ENCODE measurements around the gene AGPAT2.

Gene AGPAT2

GRCh38 chr9:136670576-136671253 is 16.5 kb downstream of the AGPAT2 start:
- FAIRE-seq: no peak
- no peak for DNase-seq (ENCODE audit: insufficient read length, low spot score)
- TF ChIP-seq POLR2A (IDR thresholded peaks at IDR 0.05; ENCODE audit: low read depth, low read length): no peak
- TF ChIP-seq SPI1 (IDR thresholded peaks at IDR 0.05; ENCODE audit: low read depth, low read length): no peak
- no peak for TF ChIP-seq TAF1 (IDR thresholded peaks at IDR 0.05; ENCODE audit: low read depth, low read length)
- TF ChIP-seq POU2F2 (IDR thresholded peaks at IDR 0.05; ENCODE audit: low read depth, low read length): no peak
- TF ChIP-seq PAX5 (IDR thresholded peaks at IDR 0.05; ENCODE audit: insufficient read depth, low read length, severe bottlenecking): no peak
- no peak for TF ChIP-seq POLR2AphosphoS5 (IDR thresholded peaks at IDR 0.05; ENCODE audit: low read depth, low read length)

- DNase-seq (ENCODE audit: insufficient read length, low spot score): no peak
- no peak for TF ChIP-seq POU2F2 (IDR thresholded peaks at IDR 0.05; ENCODE audit: low read depth, low read length)
- no peak for TF ChIP-seq POLR2AphosphoS5 (IDR thresholded peaks at IDR 0.05; ENCODE audit: low read depth, low read length)
- TF ChIP-seq SPI1 (IDR thresholded peaks at IDR 0.05; ENCODE audit: low read depth, low read length): no peak
- TF ChIP-seq TAF1 (IDR thresholded peaks at IDR 0.05; ENCODE audit: low read depth, low read length): no peak
- no peak for TF ChIP-seq POLR2A (IDR thresholded peaks at IDR 0.05; ENCODE audit: low read depth, low read length)
- no peak for TF ChIP-seq PAX5 (IDR thresholded peaks at IDR 0.05; ENCODE audit: insufficient read depth, low read length, severe bottlenecking)
- no peak for FAIRE-seq
These were observed 17.3 kb downstream of the AGPAT2 start for GRCh38 chr9:136669791-136670464.

DNA sequence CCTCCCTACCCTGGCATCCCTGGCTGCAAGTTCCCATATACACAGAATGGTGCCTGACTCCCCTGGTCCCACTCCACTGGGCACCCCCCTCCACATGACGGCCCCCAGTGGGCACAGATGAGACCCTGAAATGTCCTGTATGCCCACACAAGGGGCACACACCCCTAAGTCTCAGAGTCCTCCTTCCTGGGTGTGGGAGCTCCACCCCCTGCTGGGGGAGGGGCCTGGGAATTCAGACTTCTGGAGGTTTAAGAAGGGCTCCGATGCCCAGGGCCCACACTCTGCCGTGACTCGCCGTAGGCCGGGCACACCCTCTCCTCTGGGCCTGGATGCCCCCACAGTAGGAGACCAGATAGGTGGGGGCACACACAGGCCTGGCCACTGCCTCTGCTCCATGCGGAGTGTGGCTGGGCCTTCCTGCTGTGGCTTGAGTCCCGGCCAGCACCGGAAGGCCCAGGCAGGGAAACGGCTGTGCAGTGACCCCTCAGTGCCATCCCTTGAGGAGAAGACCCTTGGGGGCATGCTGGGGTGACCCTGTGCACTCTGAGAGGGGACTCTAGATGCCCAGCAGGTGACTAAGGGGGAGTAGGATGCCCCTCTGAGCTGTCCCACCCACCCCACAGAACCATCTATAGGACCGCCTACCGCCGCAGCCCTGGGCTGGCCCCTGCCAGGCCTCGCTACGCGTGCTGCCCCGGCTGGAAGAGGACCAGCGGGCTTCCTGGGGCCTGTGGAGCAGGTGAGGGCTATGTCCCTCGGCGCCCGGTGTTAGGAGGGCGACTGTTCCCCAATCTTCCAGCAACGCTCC is 18.1 kb downstream of the AGPAT2 start:
- FAIRE-seq (no peak), DNase-seq (ENCODE audit: insufficient read length, low spot score) (no peak)
- TF ChIP-seq POU2F2 (IDR thresholded peaks at IDR 0.05; ENCODE audit: low read depth, low read length) (no peak), POLR2A (IDR thresholded peaks at IDR 0.05; ENCODE audit: low read depth, low read length) (no peak), TAF1 (IDR thresholded peaks at IDR 0.05; ENCODE audit: low read depth, low read length) (no peak), PAX5 (IDR thresholded peaks at IDR 0.05; ENCODE audit: insufficient read depth, low read length, severe bottlenecking) (no peak), SPI1 (IDR thresholded peaks at IDR 0.05; ENCODE audit: low read depth, low read length) (no peak)

GRCh38 chr9:136667940-136668760 is 19.1 kb downstream of the AGPAT2 start:
- TF ChIP-seq POU2F2 (IDR thresholded peaks at IDR 0.05; ENCODE audit: low read depth, low read length) (no peak), PAX5 (IDR thresholded peaks at IDR 0.05; ENCODE audit: insufficient read depth, low read length, severe bottlenecking) (no peak), POLR2AphosphoS5 (IDR thresholded peaks at IDR 0.05; ENCODE audit: low read depth, low read length) (no peak), SPI1 (IDR thresholded peaks at IDR 0.05; ENCODE audit: low read depth, low read length) (no peak), POLR2A (IDR thresholded peaks at IDR 0.05; ENCODE audit: low read depth, low read length) (no peak), TAF1 (IDR thresholded peaks at IDR 0.05; ENCODE audit: low read depth, low read length) (no peak)
- FAIRE-seq: no peak
- no peak for DNase-seq (ENCODE audit: insufficient read length, low spot score)

GRCh38 chr9:136667214-136667939 is 19.9 kb downstream of the AGPAT2 start:
- TF ChIP-seq PAX5 (IDR thresholded peaks at IDR 0.05; ENCODE audit: insufficient read depth, low read length, severe bottlenecking): no peak
- no peak for TF ChIP-seq POU2F2 (IDR thresholded peaks at IDR 0.05; ENCODE audit: low read depth, low read length)
- no peak for TF ChIP-seq POLR2AphosphoS5 (IDR thresholded peaks at IDR 0.05; ENCODE audit: low read depth, low read length)
- TF ChIP-seq TAF1 (IDR thresholded peaks at IDR 0.05; ENCODE audit: low read depth, low read length): no peak
- no peak for FAIRE-seq
- no peak for DNase-seq (ENCODE audit: insufficient read length, low spot score)

DNA sequence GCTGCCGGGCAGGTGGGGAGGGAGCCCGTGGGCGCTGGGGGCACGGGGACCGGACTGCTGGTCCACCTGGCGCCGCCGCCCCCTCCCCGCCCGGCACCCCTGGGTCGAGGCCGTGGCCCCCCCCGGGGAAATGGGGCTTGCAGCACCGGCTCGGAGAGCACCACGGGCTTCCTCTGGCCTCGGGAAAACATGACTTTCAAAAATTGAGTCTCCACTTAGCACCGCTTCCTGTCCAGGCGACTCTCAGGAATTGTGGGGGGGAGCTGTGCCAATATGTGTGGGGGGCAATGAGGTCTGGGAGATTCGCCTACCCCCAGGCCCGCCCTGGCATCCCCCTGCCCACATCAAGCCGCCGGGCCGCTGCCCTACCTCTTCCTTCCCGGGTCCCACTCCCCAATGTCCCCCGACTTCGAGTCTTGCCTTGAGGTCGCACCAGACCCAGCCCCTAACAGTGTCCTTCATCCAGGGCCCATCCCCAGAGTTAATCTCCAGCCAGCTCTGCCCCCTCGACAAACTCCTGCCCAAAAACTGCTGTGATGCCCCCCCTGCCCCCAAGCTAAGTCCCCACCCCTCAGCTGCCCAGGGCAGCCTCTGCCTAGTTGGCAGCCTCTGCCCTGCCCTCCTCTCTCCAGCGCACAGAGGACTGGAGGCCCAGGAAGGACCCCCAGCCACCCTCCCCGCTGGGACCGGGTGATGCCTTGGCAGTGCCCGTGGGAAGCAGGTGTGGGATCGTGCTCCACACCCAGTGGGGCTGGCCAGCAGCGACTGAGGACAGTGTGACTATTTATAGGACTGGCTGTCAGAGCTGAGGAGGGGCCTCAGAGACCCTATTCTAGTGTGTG is 20.7 kb downstream of the AGPAT2 start:
- TF ChIP-seq POU2F2 (IDR thresholded peaks at IDR 0.05; ENCODE audit: low read depth, low read length): no peak
- no peak for TF ChIP-seq POLR2A (IDR thresholded peaks at IDR 0.05; ENCODE audit: low read depth, low read length)
- no peak for TF ChIP-seq PAX5 (IDR thresholded peaks at IDR 0.05; ENCODE audit: insufficient read depth, low read length, severe bottlenecking)
- TF ChIP-seq POLR2AphosphoS5 (IDR thresholded peaks at IDR 0.05; ENCODE audit: low read depth, low read length): no peak
- TF ChIP-seq SPI1 (IDR thresholded peaks at IDR 0.05; ENCODE audit: low read depth, low read length): no peak
- TF ChIP-seq TAF1 (IDR thresholded peaks at IDR 0.05; ENCODE audit: low read depth, low read length): no peak
- DNase-seq (ENCODE audit: insufficient read length, low spot score): no peak
- no peak for FAIRE-seq

DNA sequence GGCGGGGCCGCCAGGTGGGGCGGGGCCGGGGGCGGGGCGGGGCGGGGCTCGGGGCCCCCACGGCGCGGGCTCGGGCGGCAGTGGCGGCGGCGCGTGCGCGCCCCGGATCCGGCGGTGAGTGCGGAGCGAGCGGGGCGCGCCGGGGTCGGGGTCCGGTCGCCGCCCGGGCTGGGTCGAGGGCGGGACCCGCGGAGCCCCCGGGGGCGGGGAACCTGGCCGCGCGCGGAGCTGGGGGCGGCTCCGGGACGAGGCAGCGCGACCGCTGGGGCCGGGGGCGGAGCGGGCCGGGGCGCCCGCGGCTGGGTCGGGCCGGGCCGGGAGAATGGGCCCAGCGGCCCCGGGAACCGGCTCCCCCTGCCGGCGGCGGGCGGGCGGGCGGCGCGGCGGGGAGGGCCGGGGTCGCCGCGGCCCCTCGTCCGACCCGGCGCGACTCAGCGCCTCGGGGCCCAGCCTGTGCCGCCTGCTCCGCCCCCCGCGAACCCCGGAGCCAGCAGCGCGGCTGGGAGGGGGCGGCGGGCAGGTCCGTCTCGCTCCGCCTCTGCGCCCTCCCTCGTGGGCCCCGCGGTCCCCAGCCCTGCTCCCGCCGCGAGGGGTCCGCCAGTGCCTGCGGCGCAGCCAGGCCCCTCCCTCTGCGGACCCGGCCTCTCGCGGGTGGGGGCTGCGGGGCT is 21.4 kb downstream of the AGPAT2 start:
- DNase-seq (ENCODE audit: insufficient read length, low spot score) (no peak), FAIRE-seq (no peak)
- TF ChIP-seq POLR2A (IDR thresholded peaks at IDR 0.05; ENCODE audit: low read depth, low read length) (no peak), TAF1 (IDR thresholded peaks at IDR 0.05; ENCODE audit: low read depth, low read length) (no peak), SPI1 (IDR thresholded peaks at IDR 0.05; ENCODE audit: low read depth, low read length) (no peak), PAX5 (IDR thresholded peaks at IDR 0.05; ENCODE audit: insufficient read depth, low read length, severe bottlenecking) (no peak), POU2F2 (IDR thresholded peaks at IDR 0.05; ENCODE audit: low read depth, low read length) (no peak), POLR2AphosphoS5 (IDR thresholded peaks at IDR 0.05; ENCODE audit: low read depth, low read length) (no peak)
